Inferior parietal cortex (tissue), 1 donor: ENCODE measurements around the gene VAMP8.
A peak's percentile ranks its signal among the peaks of the same experiment; 100 is the strongest.
"Not testable (repeated sequence)": the region's sequence is repeated elsewhere in the genome, so short reads cannot be mapped to it uniquely, and the experiment has no call there.

Source experiments
- DNase-seq: peaks from one replicate; pipeline ENCODE4 v3.0.0-alpha.2; 2016; ENCODE audit errors: extremely low spot score

The VAMP8 gene

DNA sequence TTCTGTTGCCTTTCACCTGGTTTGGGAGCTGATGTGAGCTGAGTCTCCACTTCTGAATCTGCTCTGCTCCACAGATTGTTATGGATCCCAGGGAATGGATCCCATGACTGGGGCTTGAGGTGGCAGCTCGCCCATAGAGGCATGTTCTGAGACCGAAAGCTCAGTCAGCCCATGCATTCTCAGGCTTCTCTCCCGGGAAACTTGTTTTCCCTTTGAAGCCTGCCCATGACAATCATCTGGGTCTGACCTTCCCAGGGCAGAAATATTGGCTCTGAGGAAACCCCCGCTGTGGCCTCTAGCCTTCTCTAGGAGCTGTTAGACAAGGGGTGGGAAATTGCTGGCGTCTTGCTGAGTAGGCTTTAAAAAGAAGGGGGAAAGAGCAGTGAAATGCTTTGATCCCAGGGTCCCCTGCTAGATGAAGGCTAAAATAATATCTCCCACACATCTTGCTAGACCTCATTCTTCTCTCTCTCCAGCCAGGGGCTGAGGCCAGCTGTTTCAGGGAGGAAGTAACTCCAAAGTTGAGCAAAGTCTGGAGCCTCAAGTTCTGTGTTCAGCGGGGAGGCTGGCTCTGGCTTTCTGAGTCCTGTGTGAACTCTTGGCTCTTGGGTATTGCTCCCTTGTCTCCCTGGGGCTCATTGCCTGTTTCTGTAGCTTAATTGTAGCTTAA, 2.0 kb downstream of the VAMP8 start:
- no peak for DNase-seq

GRCh38 chr2:85580206-85580605, 2.8 kb downstream of the VAMP8 start:
- DNase-seq, result no peak

GRCh38 chr2:85582492-85582891, 5.1 kb downstream of the VAMP8 start:
- DNase-seq, result no peak

DNA sequence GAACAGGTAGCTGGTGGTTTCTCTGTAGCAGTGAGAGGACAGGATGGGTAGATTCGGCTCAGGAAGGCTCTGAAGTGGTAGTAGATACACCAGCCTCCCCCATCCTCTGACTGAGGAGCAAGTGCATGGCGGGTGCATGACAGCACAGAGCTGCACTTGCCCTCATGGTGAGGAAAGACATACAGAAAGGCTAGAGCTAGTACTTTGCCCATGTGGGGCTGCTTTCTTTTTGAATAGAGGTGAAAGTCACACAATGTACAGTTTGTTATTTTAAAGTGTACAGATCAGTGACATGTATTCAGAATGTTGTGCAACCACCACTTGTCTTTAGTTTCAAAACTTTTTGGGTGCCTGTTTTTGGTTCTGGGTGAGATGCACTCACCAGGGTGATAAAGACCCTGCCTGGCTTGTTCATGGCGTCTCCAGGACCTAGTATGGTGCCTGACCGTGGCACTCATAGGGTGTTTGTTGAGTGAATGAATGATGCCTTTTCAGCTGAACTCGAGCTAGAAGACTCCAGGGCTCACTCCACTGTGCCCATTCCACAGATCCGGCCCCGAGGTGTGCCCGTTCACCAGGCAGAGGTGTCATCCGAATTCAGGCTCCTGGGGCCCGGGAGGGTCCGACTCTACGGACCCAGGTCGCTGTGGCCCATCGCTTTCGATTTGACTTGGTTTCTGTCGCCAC, 6.4 kb downstream of the VAMP8 start:
- no peak for DNase-seq

DNA sequence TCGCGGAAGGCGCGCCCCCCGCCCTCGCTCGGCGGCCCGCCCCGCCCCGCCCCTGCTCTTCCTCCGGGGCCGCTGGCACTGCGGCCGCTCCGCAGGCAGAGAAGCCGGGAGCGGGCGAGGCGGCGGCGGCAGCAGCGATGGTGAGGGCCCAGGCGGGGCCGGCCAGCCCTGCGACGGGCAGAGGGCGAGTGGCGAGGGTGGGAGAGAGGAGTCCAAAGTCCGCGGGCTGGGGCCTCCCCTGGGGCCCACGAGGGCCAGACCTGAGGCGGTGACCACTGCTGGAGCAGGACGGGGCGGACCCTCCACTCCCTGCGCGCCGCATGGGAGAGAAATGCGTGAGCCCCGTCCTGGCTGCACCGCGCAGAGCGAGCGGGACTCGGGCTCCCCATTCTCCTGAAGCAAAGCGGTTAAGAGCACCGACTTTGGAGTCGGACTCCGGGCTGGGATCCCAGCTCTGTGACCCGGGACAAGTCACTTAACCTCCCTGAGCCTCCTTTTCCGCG, 7.0 kb downstream of the VAMP8 start, which contains the start of gene VAMP5:
Gene VAMP5 (plus strand): TSS at position 78 of the 503 bp plus-strand sequence. CDS start 60 bp downstream, at position 138.
- no peak for DNase-seq

DNA sequence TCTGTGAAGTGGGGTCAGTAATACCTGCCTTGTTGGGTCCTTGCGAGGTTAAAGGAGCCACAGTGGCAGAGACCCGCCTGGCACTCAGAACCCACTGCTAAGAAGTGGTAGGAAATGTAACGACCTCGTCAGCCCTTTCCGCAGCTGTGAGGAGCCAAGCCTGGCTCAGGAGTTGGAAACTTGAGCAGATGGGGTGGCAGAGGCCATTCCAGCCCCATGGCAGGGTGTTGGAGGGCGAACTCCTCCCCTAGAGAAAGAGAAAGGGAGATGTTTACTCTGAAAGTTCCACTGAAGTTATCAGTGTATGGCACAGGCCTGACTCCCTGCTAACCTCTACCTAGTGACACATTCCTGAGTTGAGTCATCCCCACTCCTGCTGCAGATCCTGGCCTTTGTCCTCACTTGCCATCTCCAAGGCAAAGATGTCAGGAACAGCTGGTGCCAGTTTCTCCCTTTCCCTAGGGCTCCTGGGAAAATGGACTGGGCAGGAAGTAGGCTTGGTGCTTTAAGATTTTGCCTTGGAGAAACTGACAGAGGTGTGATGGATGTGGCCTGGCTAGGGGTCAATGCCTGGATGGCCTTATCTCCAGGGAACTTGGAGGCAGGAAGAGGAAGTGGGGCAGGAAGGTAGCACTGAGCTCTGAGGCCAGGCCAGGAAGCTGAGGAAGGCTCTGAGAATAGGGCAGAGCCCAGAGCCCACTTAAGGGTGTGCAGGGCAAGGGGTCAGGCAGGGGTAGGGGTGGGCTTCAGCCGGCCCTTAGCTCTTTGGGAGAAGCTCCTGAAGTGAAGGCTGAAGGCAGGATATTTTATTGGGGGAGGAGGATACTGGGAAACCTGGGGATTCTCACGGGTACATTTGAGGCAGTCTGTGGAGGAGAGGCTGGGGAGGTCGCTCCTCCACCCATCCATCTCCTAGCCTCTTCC, 7.7 kb downstream of the VAMP8 start:
- no peak for DNase-seq

- DNase-seq, result no peak
Observed at GRCh38 chr2:85585781-85586105, 8.4 kb downstream of the VAMP8 start.

DNA sequence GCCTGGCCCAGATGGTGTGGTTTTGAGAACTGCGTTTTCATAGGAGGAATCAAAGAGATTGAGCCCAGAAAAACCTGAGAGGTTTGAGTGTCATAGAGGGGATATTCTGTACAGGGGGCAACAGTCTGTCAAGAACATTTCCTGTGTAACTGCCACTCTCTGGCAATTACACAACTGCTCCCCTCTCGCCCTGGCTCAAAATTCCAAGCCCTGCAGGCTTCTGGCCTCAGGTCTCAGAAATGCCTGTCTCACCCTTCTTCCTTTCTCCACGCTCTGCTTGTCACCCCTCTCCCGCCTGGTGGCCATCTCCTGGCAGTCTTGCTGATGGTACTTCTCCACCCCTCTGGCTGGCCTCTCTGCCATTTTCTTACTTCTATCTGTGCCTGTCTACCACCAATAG, 10.8 kb downstream of the VAMP8 start:
- DNase-seq, result no peak

GRCh38 chr2:85588645-85589044, 11.3 kb downstream of the VAMP8 start:
- no peak for DNase-seq

DNA sequence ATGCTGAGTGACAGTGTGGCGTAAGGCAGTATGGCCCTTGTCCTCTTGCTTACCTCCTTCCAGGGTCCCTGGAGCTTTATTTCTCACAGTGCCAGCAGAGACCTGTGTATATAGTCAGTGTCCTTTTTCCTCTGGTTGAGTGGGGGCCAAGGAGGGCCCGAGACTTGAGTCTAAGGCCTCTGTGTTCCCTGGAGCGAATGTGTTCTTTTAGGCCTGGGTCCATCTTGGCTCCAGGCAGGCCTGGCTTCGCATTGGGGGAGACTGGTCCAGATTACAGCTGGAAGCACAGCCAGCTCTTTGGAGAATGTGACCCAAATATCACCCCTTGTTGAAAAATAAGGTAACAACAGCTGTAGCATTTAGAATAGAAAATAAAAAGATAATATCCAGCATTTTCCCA, 11.8 kb downstream of the VAMP8 start:
- DNase-seq, result no peak

- no peak for DNase-seq
Observed at GRCh38 chr2:85589982-85590791, 12.8 kb downstream of the VAMP8 start.

DNA sequence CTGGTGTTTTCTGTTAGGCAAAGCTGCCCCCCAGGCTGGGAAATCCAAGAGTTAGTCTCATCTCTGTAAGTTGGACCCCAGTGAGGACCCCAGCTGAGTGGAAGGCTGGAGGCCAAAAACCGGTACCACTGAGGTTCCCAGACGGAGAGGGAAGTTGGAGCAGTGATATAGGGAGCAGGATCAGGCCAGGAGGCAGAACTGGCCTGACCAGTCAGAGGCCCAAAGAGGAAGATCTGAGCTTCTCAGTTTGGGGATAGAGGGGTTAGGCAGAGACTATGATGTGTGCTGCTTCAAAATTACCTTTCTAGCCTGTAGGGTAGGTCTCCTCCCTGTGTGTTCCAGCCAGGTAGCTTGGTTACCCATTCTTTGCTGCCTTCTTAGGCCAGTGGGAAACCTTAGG, 13.6 kb downstream of the VAMP8 start:
- DNase-seq, result no peak

- DNase-seq, result no peak
Observed at GRCh38 chr2:85591563-85591962, 14.2 kb downstream of the VAMP8 start.

- DNase-seq, result not testable (repeated sequence)
Observed at GRCh38 chr2:85592299-85592698, 14.9 kb downstream of the VAMP8 start.

- DNase-seq, result no peak
Observed at GRCh38 chr2:85593023-85593422, 15.6 kb downstream of the VAMP8 start.

DNA sequence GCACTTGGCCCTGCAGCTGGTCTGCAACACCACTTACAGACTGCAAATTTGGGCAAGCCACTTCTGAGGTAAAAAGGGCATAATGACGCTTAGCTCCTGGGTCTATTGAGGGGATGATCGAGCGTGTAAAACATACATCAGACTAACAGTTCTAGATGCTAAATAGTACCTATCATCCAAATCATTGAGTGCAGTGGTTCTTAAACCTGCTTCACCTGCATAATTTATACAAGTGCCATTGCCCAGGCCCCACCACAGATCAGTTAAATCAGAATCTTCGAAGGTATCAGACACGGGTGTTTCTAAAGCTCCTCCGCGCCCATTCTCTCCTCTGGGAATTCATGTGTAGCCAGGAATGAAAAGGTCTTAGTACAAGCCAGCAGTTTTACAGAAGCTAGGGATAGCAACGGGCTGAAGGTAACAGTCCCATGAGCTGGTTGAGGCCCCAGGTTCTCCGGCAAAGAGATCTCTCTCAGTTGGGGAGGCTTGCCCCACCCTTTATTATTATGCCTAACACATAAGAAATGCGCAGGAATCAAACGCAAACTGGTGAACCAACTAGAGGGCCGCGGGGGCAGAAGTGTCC, 17.4 kb downstream of the VAMP8 start:
- no peak for DNase-seq

GRCh38 chr2:85595301-85596025, 18.1 kb downstream of the VAMP8 start, which contains the start of gene RNF181:
Gene RNF181, plus strand, starts transcription at chr2:85595745. Its CDS starts 19 bp downstream, at chr2:85595764.
- DNase-seq, result peak; percentile 100

DNA sequence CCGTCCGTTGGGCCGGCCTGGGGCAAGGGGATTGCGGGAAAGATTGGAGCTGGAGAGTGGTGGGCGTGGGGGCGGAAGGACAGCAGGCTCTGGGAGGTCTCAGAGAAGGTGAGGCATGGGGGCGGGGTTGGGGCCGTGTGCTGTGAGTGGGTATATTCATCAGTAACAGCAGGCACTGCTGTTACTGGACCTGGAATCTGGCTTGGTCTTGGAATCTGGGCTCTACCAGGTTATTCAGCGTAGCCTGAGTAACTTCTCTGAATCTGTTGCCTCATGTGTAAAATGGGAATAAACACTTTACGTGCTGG, 18.6 kb downstream of the VAMP8 start:
- no peak for DNase-seq

DNA sequence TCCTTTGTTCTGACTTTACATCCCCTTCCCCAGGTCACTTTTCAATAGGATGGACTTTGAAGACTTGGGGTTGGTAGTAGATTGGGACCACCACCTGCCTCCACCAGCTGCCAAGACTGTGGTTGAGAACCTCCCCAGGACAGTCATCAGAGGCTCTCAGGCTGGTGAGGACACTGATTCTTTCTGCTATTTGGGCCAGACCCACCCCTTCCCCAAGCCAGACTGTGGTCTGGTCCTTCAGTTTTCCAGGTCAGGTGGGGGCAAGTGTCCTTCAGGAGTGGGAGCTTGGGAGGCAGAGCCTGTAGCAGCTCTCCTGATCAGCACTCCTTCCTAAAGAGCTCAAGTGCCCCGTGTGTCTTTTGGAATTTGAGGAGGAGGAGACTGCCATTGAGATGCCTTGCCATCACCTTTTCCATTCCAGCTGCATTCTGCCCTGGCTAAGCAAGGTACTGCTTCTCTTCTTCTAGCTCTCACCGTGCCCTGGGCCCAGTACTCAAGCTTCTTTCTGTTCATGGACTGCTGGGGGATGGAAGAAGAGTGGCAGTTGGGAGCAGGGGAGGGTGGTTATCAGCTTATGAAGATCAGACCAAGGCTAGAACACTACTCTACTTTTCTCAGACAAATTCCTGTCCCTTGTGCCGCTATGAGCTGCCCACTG, 19.2 kb downstream of the VAMP8 start:
- DNase-seq, result no peak

DNA sequence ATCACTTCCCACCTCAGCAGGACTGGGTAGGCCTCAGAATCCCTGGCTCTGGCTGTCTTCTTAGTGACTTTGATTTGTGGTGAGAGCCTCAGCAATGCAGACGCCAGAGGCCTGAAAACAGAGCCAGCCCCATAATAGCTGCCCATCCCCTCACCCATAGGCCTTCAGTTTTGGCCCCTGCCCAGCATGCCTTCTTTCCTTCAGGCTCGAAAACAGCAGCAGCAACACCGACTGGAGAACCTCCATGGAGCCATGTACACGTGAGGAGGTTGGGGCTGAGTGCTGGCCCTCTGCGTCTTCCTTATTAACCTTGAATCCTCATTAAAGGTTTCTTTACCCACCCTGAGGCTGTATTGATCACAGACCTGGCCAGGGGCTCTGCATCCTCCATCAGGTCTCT, 19.9 kb downstream of the VAMP8 start:
- DNase-seq, result no peak
